Upper lobe of left lung (tissue), 6 donors: ENCODE data around the gene PITPNM1. TPM values are rescaled to one million over a fixed set of nuclear protein-coding genes. Genes with fewer than 3 reads are reported as not detected.
A peak's percentile ranks its signal among the peaks of the same experiment; 100 is the strongest.

Source experiments
- ATAC-seq, 2 donors: fragments of 200-7000 bp; cut with Tn5 transposase; one replicate each; pipeline ENCODE4 v1.9.1; 2022; ENCODE audit warnings: mild to moderate bottlenecking in 2 of 2, moderate library complexity in 2 of 2; ENCODE audit not compliant: low FRiP score in 2 of 2
- DNase-seq, 2 donors: peaks; one replicate each; pipeline ENCODE4 v3.0.0-alpha.2; 2019 to 2020
- H3K27ac ChIP-seq, 4 donors: fragments of 200-600 bp; sonication (generic); one replicate each; pipeline ENCODE4 v1.5.1; 2016 to 2019
- H3K27me3 ChIP-seq, 4 donors: fragments of 200-600 bp; sonication (generic); one replicate each; pipeline ENCODE4 v1.5.1; 2017 to 2019
- H3K36me3 ChIP-seq, 4 donors: fragments of 200-600 bp; sonication (generic); one replicate each; pipeline ENCODE4 v1.5.1; 2016 to 2019
- H3K4me1 ChIP-seq, 4 donors: fragments of 200-600 bp; sonication (generic); one replicate each; pipeline ENCODE4 v1.5.1; 2018 to 2019
- H3K4me3 ChIP-seq, 4 donors: fragments of 200-600 bp; sonication (generic); one replicate each; pipeline ENCODE4 v1.5.1; 2017 to 2019; ENCODE audit warnings: mild to moderate bottlenecking in 2 of 4, moderate library complexity in 1 of 4
- H3K9me3 ChIP-seq, 4 donors: fragments of 200-600 bp; sonication (generic); one replicate each; pipeline ENCODE4 v1.5.1; 2018 to 2019
- CTCF ChIP-seq, 6 experiments: fragments of 450-650 bp in 4 of 6; fragments of 200-600 bp in 2 of 6; sonication (generic) in 2 of 6; IDR thresholded peaks; one replicate each; pipeline ENCODE4 v1.5.1; 2016 to 2019; ENCODE audit warnings: antibody characterized with exemption in 6 of 6
- EP300 ChIP-seq, 4 donors: sonication (generic); formaldehyde crosslinking; IDR thresholded peaks; one replicate each; pipeline ENCODE4 v1.5.1; 2017; ENCODE audit warnings: antibody characterized with exemption in 4 of 4, control low read depth in 2 of 4
- POLR2A ChIP-seq, 4 donors: fragments of 450-650 bp; IDR thresholded peaks; one replicate each; pipeline ENCODE4 v1.5.1; 2016 to 2017; ENCODE audit warnings: antibody characterized with exemption in 4 of 4, mild to moderate bottlenecking in 2 of 4
- POLR2AphosphoS5 ChIP-seq, 2 donors: sonication (generic); formaldehyde crosslinking; IDR thresholded peaks; one replicate each; pipeline ENCODE4 v1.5.1; 2017; ENCODE audit warnings: antibody characterized with exemption in 2 of 2
- WGBS, 2 donors: methylation state at CpG; one replicate each; pipeline ENCODE4 v1.1.5; 2017 to 2018; 5-methylcytosine and 5-hydroxymethylcytosine counted together
- total RNA-seq, 6 donors: library from RNA; depleted of rRNA in 4 of 6; stranded (reverse); fragments of >200 nt in 4 of 6; gene quantifications; one replicate each; pipeline versions ENCODE4 v1.1.0 to v1.2.1, GENCODE V29; 2016 to 2021
- donor health status: DM: no; HTN: no; CAD: no; lungs with moderate emphysema.
- donor health status: DM: no; HTN: yes; CAD: no; lungs with severe emphysema.

Gene PITPNM1
- total RNA-seq, 6 donors from 2014 or later: 32.0 to 90.1 (median 40.7) TPM

- no peaks in the 10 kb centered on the region for H3K36me3 ChIP-seq
- H3K27ac ChIP-seq: no peak overlapping the region
- ATAC-seq (no peak), DNase-seq (peak in 1 of 2 donors; percentile 82)
- no peaks in the 10 kb centered on the region for H3K9me3 ChIP-seq
- 79 to 87% methylated on average over 6 to 15 of the region's 25 CpGs for WGBS, 2 donors
- H3K27me3 ChIP-seq: no peaks in the 10 kb centered on the region
- no peak overlapping the region for H3K4me3 ChIP-seq
- no peak for TF ChIP-seq POLR2AphosphoS5 (IDR thresholded peaks at IDR 0.05)
- no peak for TF ChIP-seq POLR2A (IDR thresholded peaks at IDR 0.05)
- TF ChIP-seq EP300 (IDR thresholded peaks at IDR 0.05): no peak
- TF ChIP-seq CTCF (IDR thresholded peaks at IDR 0.05): no peak
- H3K4me1 ChIP-seq: peaks cover 0 to 5% (median 4%) of the 10 kb centered on the region in 4 donors
These were observed 49.0 kb downstream of the PITPNM1 start for GRCh38 chr11:67456068-67456705.

GRCh38 chr11:67455054-67455453, 50.1 kb downstream of the PITPNM1 start, which contains the start of gene CABP4:
Gene CABP4 (plus strand): TSS chr11:67455354. CDS start chr11:67455424, 70 bp downstream.
- H3K4me3 ChIP-seq: no peak within 1 kb of the TSS
- TF ChIP-seq POLR2A (IDR thresholded peaks at IDR 0.05) (no peak), EP300 (IDR thresholded peaks at IDR 0.05) (no peak), POLR2AphosphoS5 (IDR thresholded peaks at IDR 0.05) (no peak), CTCF (IDR thresholded peaks at IDR 0.05) (no peak)

GRCh38 chr11:67453816-67454732, 51.1 kb downstream of the PITPNM1 start:
- Histone ChIP-seq H3K4me3 (no peak overlapping the region), H3K36me3 (no peaks in the 10 kb centered on the region), H3K4me1 (peaks cover 0 to 7% (median 5%) of the 10 kb centered on the region in 4 donors), H3K27me3 (no peaks in the 10 kb centered on the region), H3K27ac (no peak overlapping the region), H3K9me3 (no peaks in the 10 kb centered on the region)
- DNase-seq (peak in 1 of 2 donors; percentile 59), ATAC-seq (no peak)
- TF ChIP-seq CTCF (IDR thresholded peaks at IDR 0.05) (no peak), POLR2A (IDR thresholded peaks at IDR 0.05) (no peak), EP300 (IDR thresholded peaks at IDR 0.05) (no peak), POLR2AphosphoS5 (IDR thresholded peaks at IDR 0.05) (no peak)
- whole genome bisulfite sequencing, 2 donors: 91 to 94% methylated on average over 3 to 21 of the region's 21 CpGs

More at GRCh38 chr11:67455054-67455453, 50.1 kb downstream of the PITPNM1 start, which contains the start of gene CABP4:
- WGBS, 2 donors: 77 to 96% methylated on average over 2 to 3 of the region's 3 CpGs
- DNase-seq: no peak
- Histone ChIP-seq H3K27me3 (no peaks in the 10 kb centered on the region), H3K27ac (no peak within 1 kb of the TSS), H3K36me3 (no peaks in the 10 kb centered on the region), H3K4me1 (peaks cover 0 to 5% (median 4%) of the 10 kb centered on the region in 4 donors), H3K9me3 (no peaks in the 10 kb centered on the region)
- ATAC-seq: no peak

- TF ChIP-seq CTCF (IDR thresholded peaks at IDR 0.05): peak in 3 of 6 experiments; percentile 36 to 54 (median 37)
- TF ChIP-seq POLR2AphosphoS5 (IDR thresholded peaks at IDR 0.05): peak in 1 of 2 donors; percentile 12
- TF ChIP-seq EP300 (IDR thresholded peaks at IDR 0.05): no peak
- no peak for TF ChIP-seq POLR2A (IDR thresholded peaks at IDR 0.05)
- ATAC-seq: peak; percentile 42 to 56
- peak within 1 kb of the TSS in 3 of 4 donors; percentile 64 to 79 (median 74) for H3K27ac ChIP-seq
These were observed 52.8 kb downstream of the PITPNM1 start, which contains the start of gene GPR152 for GRCh38 chr11:67452141-67452952. Gene GPR152 (minus strand): TSS chr11:67452729. CDS start chr11:67452724, 5 bp downstream.

More at GRCh38 chr11:67452141-67452952, 52.8 kb downstream of the PITPNM1 start, which contains the start of gene GPR152:
- DNase-seq: peak in 1 of 2 donors; percentile 88
- H3K9me3 ChIP-seq: no peaks in the 10 kb centered on the region
- H3K27me3 ChIP-seq: no peaks in the 10 kb centered on the region
- peaks cover 0 to 7% (median 5%) of the 10 kb centered on the region in 4 donors for H3K4me1 ChIP-seq
- WGBS, 2 donors: 78% methylated on average over 23 to 32 of the region's 33 CpGs
- H3K36me3 ChIP-seq: no peaks in the 10 kb centered on the region
- peak within 1 kb of the TSS in 3 of 4 donors; percentile 18 to 42 (median 25) for H3K4me3 ChIP-seq
